Adrenal gland (tissue), 12 donors: ENCODE measurements around the gene RUFY1. TPM values are rescaled to one million over a fixed set of nuclear protein-coding genes. Genes with fewer than 3 reads are reported as not detected.
A peak's percentile ranks its signal among the peaks of the same experiment; 100 is the strongest.
"Not testable (repeated sequence)": the region's sequence is repeated elsewhere in the genome, so short reads cannot be mapped to it uniquely, and the experiment has no call there.

Source experiments
- DNase-seq, 7 donors: peaks; one replicate each; pipeline ENCODE4 v3.0.0-alpha.2; 2019 to 2020
- H3K27ac ChIP-seq, 5 donors: fragments of 200-600 bp; sonication (generic) in 4 of 5; 1 replicate in 3 of 5; 2 replicates in 2 of 5; pipeline versions ENCODE4 v1.5.1 to v1.8.0; 2016 to 2020; ENCODE audit warnings: mild to moderate bottlenecking in 1 of 5
- H3K27me3 ChIP-seq: fragments of 200-600 bp; 2 replicates; pipeline ENCODE4 v1.8.0; 2021
- H3K36me3 ChIP-seq, 2 donors: fragments of 200-600 bp; replicated peaks in 1 of 2; 1 replicate in 1 of 2; 2 replicates in 1 of 2; pipeline versions ENCODE4 v1.5.1 to v1.8.0; 2018 to 2022
- H3K4me1 ChIP-seq, 2 donors: fragments of 200-600 bp; replicated peaks in 1 of 2; 1 replicate in 1 of 2; 2 replicates in 1 of 2; pipeline versions ENCODE4 v1.5.1 to v1.8.0; 2018 to 2021
- H3K4me3 ChIP-seq, 4 donors: fragments of 200-600 bp; sonication (generic) in 3 of 4; one replicate each; pipeline ENCODE4 v1.5.1; 2016 to 2018
- H3K9me3 ChIP-seq, 3 donors: fragments of 200-600 bp; sonication (generic) in 1 of 3; replicated peaks in 1 of 3; 1 replicate in 2 of 3; 2 replicates in 1 of 3; pipeline versions ENCODE4 v1.5.1 to v1.8.0; 2016 to 2021
- POLR2A ChIP-seq, 2 donors: fragments of 450-650 bp; IDR thresholded peaks; one replicate each; pipeline ENCODE4 v1.6.1; 2017; ENCODE audit warnings: antibody characterized with exemption in 2 of 2, mild to moderate bottlenecking in 2 of 2, moderate library complexity in 1 of 2
- WGBS, 4 donors: extraction: QIAGEN DNeasy Blood & Tissue Kit in 2 of 4; methylation state at CpG; one replicate each; pipeline versions ENCODE4 v1.1.5 to v1.1.7; 2013 to 2017; 5-methylcytosine and 5-hydroxymethylcytosine counted together
- intact Hi-C, 2 donors: fragments of 100-400 bp; cut with DNase I; formaldehyde crosslinking; loops; one replicate each; pipeline versions ENCODE4 v1.14.1 to v1.15.0; 2022 to 2023
- polyA plus RNA-seq, 3 donors: library from polyadenylated mRNA; stranded (reverse); fragments of 200-250 nt in 2 of 3; fragments of 350-450 nt in 1 of 3; fragmentation: Illumina TruSeq in 1 of 3; extraction: RNeasy Lipid Tissue Mini Kit (QIAGEN cat#74804) in 1 of 3; gene quantifications; one replicate each; pipeline ENCODE4 v1.2.3, GENCODE V29; 2013 to 2014
- total RNA-seq, 9 donors: library from RNA; depleted of rRNA in 4 of 9; stranded (reverse); fragments of >200 nt in 4 of 9; fragments of 120-200 nt in 1 of 9; fragmentation: NEBNext Ultra II Directional in 1 of 9; extraction: Animal tissue kit (Norgen Biotek cat#: 25700) in 1 of 9; gene quantifications; one replicate each; pipeline versions ENCODE4 v1.1.0 to v1.2.4, GENCODE V29; 2013 to 2023
- TF ChIP-seq, protein P1 (sequence below), 6 experiments: fragments of 450-650 bp in 4 of 6; fragments of 200-600 bp in 2 of 6; sonication (generic) in 1 of 6; IDR thresholded peaks; 1 replicate in 5 of 6; 2 replicates in 1 of 6; pipeline versions ENCODE4 v1.5.1 to v1.8.0; 2016 to 2021; ENCODE audit warnings: antibody characterized with exemption in 6 of 6, mild to moderate bottlenecking in 2 of 6, moderate library complexity in 1 of 6
- donor health status: healthy with polysubstance abuse.
- donor health status: Bipolar disorder and iron deficiency.
- donor health status: DM: yes; HTN: yes; CAD: no.
- donor health status: DM: no; HTN: no; CAD: no.
- donor health status: DM: no; HTN: no; CAD: no.
- donor health status: DM: yes; HTN: yes; CAD: no.

The RUFY1 gene
- total and polyA plus RNA-seq, 12 donors = 43.7 to 83.9 (median 56.7) TPM

DNA sequence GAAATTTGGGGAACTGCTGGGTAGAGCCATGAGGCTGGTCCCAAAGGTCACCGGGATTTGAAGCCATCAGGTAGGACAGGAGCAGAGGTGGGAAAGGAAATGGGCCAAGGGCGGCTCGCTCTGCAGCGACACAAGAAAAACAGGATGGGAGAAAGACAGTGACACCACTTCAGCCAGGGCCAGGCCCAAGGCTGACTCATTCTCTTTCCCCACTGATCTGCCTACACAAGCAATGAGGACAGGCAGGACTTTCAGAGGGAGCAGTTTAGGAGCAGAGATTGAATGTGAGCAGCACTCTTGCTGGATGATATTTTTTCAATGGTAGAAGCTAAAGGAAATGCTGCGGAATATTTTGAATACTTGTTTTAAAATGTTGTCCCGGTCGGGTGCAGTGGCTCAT is 3.5 kb downstream of the RUFY1 start:
- DNase-seq = peak; percentile 58 to 80 (median 72)
- H3K4me1 ChIP-seq = peaks cover 28 to 32% of the 10 kb centered on the region in 2 donors

DNA sequence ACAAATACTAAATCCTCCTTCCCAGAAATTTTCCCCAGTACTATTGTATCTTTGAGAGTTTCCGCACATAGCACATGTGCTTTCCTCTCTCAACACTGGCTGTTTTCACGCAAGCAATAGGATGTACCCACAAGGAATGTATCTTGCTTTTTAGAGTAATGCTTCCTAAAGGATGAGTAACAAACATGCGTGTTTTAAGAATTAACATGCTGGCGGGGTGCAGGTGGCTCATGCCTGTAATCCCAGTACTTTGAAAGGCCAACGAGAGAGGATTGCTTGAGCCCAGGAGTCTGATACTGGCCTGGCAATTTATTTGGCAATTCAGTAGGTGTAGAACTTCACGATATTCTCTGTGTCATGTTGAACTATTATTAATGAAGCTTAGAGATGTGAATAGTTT is 4.6 kb downstream of the RUFY1 start:
- H3K27ac ChIP-seq = no peak overlapping the region
- H3K27me3 ChIP-seq = no peaks in the 10 kb centered on the region
- 86 to 88% (median 87%) methylated on average over 6 of the region's 6 CpGs for WGBS, 4 donors
- H3K36me3 ChIP-seq = no peaks in the 10 kb centered on the region
- intact Hi-C loops = no loop called here
- TF ChIP-seq POLR2A (IDR thresholded peaks at IDR 0.05) = no peak
- TF ChIP-seq, protein P1, sequence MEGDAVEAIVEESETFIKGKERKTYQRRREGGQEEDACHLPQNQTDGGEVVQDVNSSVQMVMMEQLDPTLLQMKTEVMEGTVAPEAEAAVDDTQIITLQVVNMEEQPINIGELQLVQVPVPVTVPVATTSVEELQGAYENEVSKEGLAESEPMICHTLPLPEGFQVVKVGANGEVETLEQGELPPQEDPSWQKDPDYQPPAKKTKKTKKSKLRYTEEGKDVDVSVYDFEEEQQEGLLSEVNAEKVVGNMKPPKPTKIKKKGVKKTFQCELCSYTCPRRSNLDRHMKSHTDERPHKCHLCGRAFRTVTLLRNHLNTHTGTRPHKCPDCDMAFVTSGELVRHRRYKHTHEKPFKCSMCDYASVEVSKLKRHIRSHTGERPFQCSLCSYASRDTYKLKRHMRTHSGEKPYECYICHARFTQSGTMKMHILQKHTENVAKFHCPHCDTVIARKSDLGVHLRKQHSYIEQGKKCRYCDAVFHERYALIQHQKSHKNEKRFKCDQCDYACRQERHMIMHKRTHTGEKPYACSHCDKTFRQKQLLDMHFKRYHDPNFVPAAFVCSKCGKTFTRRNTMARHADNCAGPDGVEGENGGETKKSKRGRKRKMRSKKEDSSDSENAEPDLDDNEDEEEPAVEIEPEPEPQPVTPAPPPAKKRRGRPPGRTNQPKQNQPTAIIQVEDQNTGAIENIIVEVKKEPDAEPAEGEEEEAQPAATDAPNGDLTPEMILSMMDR (IDR thresholded peaks at IDR 0.05) = no peak
- peaks cover 27 to 34% of the 10 kb centered on the region in 2 donors for H3K4me1 ChIP-seq
- H3K4me3 ChIP-seq = no peak overlapping the region
- no peak for DNase-seq
- H3K9me3 ChIP-seq = no peaks in the 10 kb centered on the region

More for the DNA sequence above, 3.5 kb downstream of the RUFY1 start:
- H3K27me3 ChIP-seq = no peaks in the 10 kb centered on the region
- H3K9me3 ChIP-seq = no peaks in the 10 kb centered on the region
- TF ChIP-seq, protein P1 (IDR thresholded peaks at IDR 0.05) = no peak
- peak in 1 of 2 donors; percentile 35 for TF ChIP-seq POLR2A (IDR thresholded peaks at IDR 0.05)
- WGBS, 4 donors = 25 to 44% (median 42%) methylated on average over 7 of the region's 7 CpGs
- H3K27ac ChIP-seq = peak overlapping the region; percentile 13 to 75 (median 49)
- no peaks in the 10 kb centered on the region for H3K36me3 ChIP-seq
- intact Hi-C loops = no loop called here
- H3K4me3 ChIP-seq = no peak overlapping the region

DNA sequence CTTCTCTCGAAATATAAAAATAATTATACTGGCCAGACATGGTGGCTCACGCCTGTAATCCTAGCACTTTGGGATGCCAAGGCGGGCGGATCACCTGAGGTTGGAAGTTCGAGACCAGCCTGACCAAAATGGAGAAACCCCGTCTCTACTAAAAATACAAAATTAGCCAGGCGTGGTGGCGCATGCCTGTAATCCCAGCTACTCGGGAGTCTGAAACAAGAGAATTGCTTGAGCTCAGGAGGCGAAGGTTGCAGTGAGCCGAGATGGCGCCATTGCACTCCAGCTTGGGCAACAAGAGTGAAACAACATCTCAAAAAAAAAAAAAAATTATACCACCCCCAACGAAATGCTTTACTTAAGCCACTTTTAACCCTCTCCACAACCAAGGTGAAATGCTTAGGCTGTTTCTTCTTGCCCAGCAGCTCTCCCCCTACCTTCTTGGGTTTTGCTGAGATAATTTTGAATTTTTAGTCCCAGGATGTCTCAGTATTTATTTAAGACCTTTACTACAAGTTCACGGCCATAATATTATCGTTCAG is 8.0 kb downstream of the RUFY1 start:
- WGBS, 4 donors = 81 to 89% (median 86%) methylated on average over 15 of the region's 15 CpGs
- H3K27ac ChIP-seq = peak overlapping the region in 1 of 5 donors; percentile 81
- DNase-seq = peak in 1 of 7 donors; percentile 43

DNA sequence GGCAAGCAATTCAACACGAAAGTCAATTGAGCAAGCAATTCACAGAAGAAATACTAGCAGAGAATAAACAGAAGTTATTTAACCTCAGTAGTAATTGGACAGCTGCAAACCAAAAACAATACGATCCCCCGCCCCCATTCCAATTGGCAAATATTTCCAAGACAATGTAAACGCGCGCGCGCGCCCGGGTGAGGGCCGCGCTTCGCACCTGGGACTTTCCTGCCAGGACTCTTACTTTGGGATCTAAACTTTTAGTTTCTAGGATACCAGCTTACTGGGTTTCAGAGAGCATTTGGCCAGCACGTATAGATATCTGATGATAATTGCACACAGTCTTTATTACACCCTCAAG is 8.6 kb downstream of the RUFY1 start:
- 20 to 40% (median 22%) methylated on average over 14 of the region's 14 CpGs for WGBS, 4 donors
- peak in 2 of 7 donors; percentile 35 to 39 for DNase-seq
- Histone ChIP-seq H3K4me3 (peak overlapping the region in 3 of 4 donors; percentile 30 to 84 (median 34)), H3K4me1 (peaks cover 12 to 18% of the 10 kb centered on the region in 2 donors), H3K36me3 (peaks cover 0 to 31% of the 10 kb centered on the region in 2 donors), H3K9me3 (no peaks in the 10 kb centered on the region), H3K27ac (peak overlapping the region in 4 of 5 donors; percentile 51 to 88 (median 78)), H3K27me3 (no peaks in the 10 kb centered on the region)
- intact Hi-C loops = no loop called here
- TF ChIP-seq POLR2A (IDR thresholded peaks at IDR 0.05) = no peak
- TF ChIP-seq, protein P1 (IDR thresholded peaks at IDR 0.05) = no peak

More for the DNA sequence above, 8.0 kb downstream of the RUFY1 start:
- intact Hi-C loops, H3K4me3 ChIP-seq, H3K9me3 ChIP-seq, H3K27me3 ChIP-seq: not testable (repeated sequence)
- peaks cover 18 to 23% of the 10 kb centered on the region in 2 donors for H3K4me1 ChIP-seq
- H3K36me3 ChIP-seq = peaks cover 0 to 25% of the 10 kb centered on the region in 2 donors
